ENCODE results near the gene BCL7A. TPM values are rescaled to one million over a fixed set of nuclear protein-coding genes. Genes with fewer than 3 reads are reported as not detected.
A peak's percentile ranks its signal among the peaks of the same experiment; 100 is the strongest.

Gene BCL7A
- total and polyA plus RNA-seq, 4 experiments from 2014 or later = 1.5 to 3.7 (median 2.8) TPM

DNA sequence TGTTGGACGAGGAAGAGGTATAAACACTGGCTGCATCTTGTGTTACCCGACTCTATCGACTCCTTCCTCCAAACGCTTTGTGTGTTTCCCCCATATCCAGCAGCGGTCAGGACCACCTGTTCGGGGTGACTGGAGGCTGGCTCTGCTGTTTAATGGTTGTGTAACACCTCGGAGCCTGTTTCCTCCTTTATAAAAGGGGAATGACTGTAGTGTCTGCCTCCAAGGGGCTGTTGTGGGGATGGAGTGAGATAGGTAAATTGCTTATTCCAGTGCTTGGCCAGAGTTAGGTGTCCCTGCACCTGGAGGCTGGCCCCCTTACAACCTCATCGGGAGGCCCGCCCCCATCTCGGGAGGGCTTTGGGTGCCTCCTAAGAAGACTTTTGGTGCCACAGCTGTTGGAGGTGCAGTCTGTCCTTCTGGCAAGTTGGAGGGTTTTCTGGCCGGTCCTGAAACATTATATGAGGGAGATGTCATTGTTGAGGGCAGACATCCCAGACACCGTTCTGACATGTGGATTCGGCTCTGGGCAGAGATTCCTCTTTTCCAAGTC lies 57.9 kb downstream of the BCL7A start:
- Mint-ChIP-seq H3K4me3 (peak overlapping the region; percentile 84 to 98 (median 95)), H3K36me3 (peaks cover 8 to 24% of the 10 kb centered on the region in 2 donors), H3K4me1 (peaks cover 33 to 56% (median 44%) of the 10 kb centered on the region in 4 donors), H3K27me3 (no peaks in the 10 kb centered on the region), H3K27ac (peak overlapping the region; percentile 77 to 99 (median 95)), H3K9me3 (no peaks in the 10 kb centered on the region)
- no peaks in the 10 kb centered on the region for H3K27me3 ChIP-seq (ENCODE audit: insufficient read depth, low read length)
- H3K9me3 ChIP-seq (ENCODE audit: control insufficient read depth in 1 of 2, low read length in 2 of 2) = no peaks in the 10 kb centered on the region
- peak in 2 of 5 donors; percentile 21 for DNase-seq
- ChIA-PET CTCF (ENCODE audit: partially characterized antibody) (interaction anchor here (1.3 to 4.2 kb wide), 6 partner anchors 10 to 43 kb away, joined by 3 to 45 read pairs (median 10); no protein-coding TSS in a partner anchor), POLR2A (ENCODE audit: partially characterized antibody) (interaction anchor here (1.6 to 5.7 kb wide), 5 partner anchors 10 to 44 kb away, joined by 5 to 53 read pairs (median 31); no protein-coding TSS in a partner anchor)
- no peaks in the 10 kb centered on the region for H3K36me3 ChIP-seq (ENCODE audit: insufficient read depth, low read length)
- intact Hi-C loops (cut with micrococcal nuclease) = loop anchor here (1.0 to 2.0 kb wide), 2 partner anchors 9 to 21 kb away; no protein-coding TSS in a partner anchor
- H3K4me3 ChIP-seq (ENCODE audit: low read length in 2 of 2) = peak overlapping the region; percentile 82 to 92
- peak overlapping the region; percentile 69 for H3K27ac ChIP-seq (ENCODE audit: low read depth, low read length)
- H3K4me1 ChIP-seq (ENCODE audit: insufficient read depth, low read length) = peaks cover 59% of the 10 kb centered on the region

DNA sequence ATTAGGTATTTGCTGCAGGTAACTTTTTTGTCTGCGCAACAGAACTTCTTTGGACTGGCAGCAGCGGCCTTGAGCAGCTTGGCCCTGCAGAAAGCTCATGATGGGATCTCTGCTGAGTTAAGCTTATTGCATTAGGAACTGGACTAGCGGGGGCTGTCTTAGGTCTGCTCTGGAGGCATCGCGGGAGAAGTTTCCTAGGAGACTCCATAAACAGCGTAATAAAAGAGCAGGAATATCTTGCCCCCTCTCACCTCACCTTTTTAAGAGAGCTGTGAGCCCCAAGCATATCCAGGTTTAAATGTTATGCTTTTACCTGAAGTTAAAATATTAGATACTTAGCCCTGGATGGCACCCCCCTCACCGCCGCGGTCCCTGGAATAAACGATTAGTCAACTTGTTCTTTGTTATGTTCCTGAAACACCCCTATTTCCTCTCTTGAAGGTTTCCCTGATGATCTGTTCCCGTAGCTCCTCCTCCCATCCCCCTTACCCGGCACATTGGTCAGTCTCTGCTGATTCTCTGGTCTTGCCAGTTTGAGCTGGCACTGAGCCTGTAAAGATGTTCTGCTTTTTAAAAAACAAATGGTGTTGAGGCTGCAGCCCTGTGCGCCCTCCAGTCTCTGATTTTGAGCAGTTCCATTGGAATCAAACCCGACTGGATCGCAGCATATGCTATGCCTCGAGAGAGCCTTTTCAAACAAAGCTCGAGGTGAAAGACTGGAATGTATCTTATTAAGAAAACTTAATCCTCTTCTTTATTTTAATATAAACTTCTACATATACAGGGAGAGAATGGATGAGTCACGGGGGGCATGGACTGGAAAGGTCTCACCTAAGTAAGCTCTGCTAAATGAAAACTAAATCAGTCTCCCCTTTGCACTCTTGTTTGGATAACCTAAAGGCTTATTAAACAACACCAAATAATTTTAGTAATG lies 58.7 kb downstream of the BCL7A start:
- CTCF ChIA-PET (ENCODE audit: partially characterized antibody) = interaction anchor here (0.6 to 4.2 kb wide), 10 partner anchors 10 to 1650 kb away, joined by 3 to 45 read pairs (median 4); no protein-coding TSS in a partner anchor
- H3K27ac Mint-ChIP-seq = peak overlapping the region; percentile 77 to 99 (median 95)
- intact Hi-C loops (cut with micrococcal nuclease) = loop anchor here (1.0 kb wide), 2 partner anchors 26 to 146 kb away; partner anchors contain the start of gene DIABLO
- H3K27me3 Mint-ChIP-seq = no peaks in the 10 kb centered on the region
- H3K4me1 ChIP-seq (ENCODE audit: insufficient read depth, low read length) = peaks cover 59% of the 10 kb centered on the region
- no peaks in the 10 kb centered on the region for H3K27me3 ChIP-seq (ENCODE audit: insufficient read depth, low read length)
- peak in 1 of 5 donors; percentile 49 for DNase-seq
- peak overlapping the region; percentile 84 to 98 (median 95) for H3K4me3 Mint-ChIP-seq
- peak overlapping the region; percentile 82 to 92 for H3K4me3 ChIP-seq (ENCODE audit: low read length in 2 of 2)
- peaks cover 34 to 62% (median 47%) of the 10 kb centered on the region in 4 donors for H3K4me1 Mint-ChIP-seq
- no peaks in the 10 kb centered on the region for H3K9me3 ChIP-seq (ENCODE audit: control insufficient read depth in 1 of 2, low read length in 2 of 2)
- H3K36me3 Mint-ChIP-seq = peaks cover 8 to 27% of the 10 kb centered on the region in 2 donors
- POLR2A ChIA-PET (ENCODE audit: partially characterized antibody) = interaction anchor here (0.6 to 5.7 kb wide), 11 partner anchors 9 to 164 kb away, joined by 3 to 53 read pairs (median 5); no protein-coding TSS in a partner anchor
- no peaks in the 10 kb centered on the region for H3K9me3 Mint-ChIP-seq
- H3K27ac ChIP-seq (ENCODE audit: low read depth, low read length) = peak overlapping the region; percentile 69
- H3K36me3 ChIP-seq (ENCODE audit: insufficient read depth, low read length) = peaks cover under 1% of the 10 kb centered on the region

- no peaks in the 10 kb centered on the region for H3K27me3 ChIP-seq (ENCODE audit: insufficient read depth, low read length)
- Mint-ChIP-seq H3K9me3 (no peaks in the 10 kb centered on the region), H3K27ac (peak overlapping the region; percentile 77 to 99 (median 90)), H3K27me3 (no peaks in the 10 kb centered on the region), H3K36me3 (peaks cover 8 to 34% of the 10 kb centered on the region in 2 donors), H3K4me3 (peak overlapping the region; percentile 84 to 98 (median 95)), H3K4me1 (peaks cover 38 to 70% (median 54%) of the 10 kb centered on the region in 4 donors)
- peak overlapping the region; percentile 69 for H3K27ac ChIP-seq (ENCODE audit: low read depth, low read length)
- no peaks in the 10 kb centered on the region for H3K9me3 ChIP-seq (ENCODE audit: control insufficient read depth in 1 of 2, low read length in 2 of 2)
- peaks cover 64% of the 10 kb centered on the region for H3K4me1 ChIP-seq (ENCODE audit: insufficient read depth, low read length)
- intact Hi-C loops (cut with micrococcal nuclease) = loop anchor here (1.0 kb wide), 2 partner anchors 27 to 145 kb away; partner anchors contain the start of gene DIABLO
- POLR2A ChIA-PET (ENCODE audit: partially characterized antibody) = interaction anchor here (0.6 to 5.7 kb wide), 15 partner anchors 9 to 290 kb away, joined by 3 to 53 read pairs (median 5); no protein-coding TSS in a partner anchor
- H3K4me3 ChIP-seq (ENCODE audit: low read length in 2 of 2) = peak overlapping the region; percentile 71 to 92
- H3K36me3 ChIP-seq (ENCODE audit: insufficient read depth, low read length) = peaks cover 5% of the 10 kb centered on the region
- CTCF ChIA-PET (ENCODE audit: partially characterized antibody) = interaction anchor here (0.6 to 4.2 kb wide), 13 partner anchors 9 to 1650 kb away, joined by 3 to 45 read pairs (median 3); partner anchors contain the start of gene CFAP251
- DNase-seq = no peak
Measured at GRCh38 chr12:122081083-122081696, 59.5 kb downstream of the BCL7A start.

DNA sequence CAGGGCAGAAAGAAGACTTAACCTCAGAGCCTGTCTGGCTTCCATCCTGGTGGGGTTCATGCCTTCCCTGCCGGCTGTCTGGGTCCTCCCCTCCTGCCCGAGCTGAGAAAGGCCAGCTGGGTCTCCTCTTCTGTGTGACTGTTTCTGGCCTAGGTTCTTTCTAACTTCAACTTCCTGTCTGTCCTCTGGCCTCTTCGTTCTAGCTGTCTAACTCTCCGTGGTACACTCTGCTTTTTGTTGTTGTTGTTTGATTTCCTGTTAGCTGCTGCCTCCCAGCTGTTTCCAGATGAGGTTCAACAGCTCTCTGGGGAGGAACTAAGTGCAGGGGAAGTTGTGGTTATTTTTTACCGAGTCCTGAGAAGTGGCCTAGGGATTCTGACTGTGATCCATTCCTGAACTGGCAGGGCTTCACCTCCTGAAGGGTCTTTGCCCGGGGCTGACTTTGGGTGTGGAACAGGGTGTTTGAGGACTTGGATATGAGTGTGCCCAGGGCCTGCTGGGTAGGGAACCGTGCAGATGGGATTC lies 60.1 kb downstream of the BCL7A start:
- H3K9me3 ChIP-seq (ENCODE audit: control insufficient read depth in 1 of 2, low read length in 2 of 2) = no peaks in the 10 kb centered on the region
- H3K4me3 ChIP-seq (ENCODE audit: low read length in 2 of 2) = peak overlapping the region; percentile 71 to 92
- peaks cover 69% of the 10 kb centered on the region for H3K4me1 ChIP-seq (ENCODE audit: insufficient read depth, low read length)
- no peaks in the 10 kb centered on the region for H3K27me3 ChIP-seq (ENCODE audit: insufficient read depth, low read length)
- ChIA-PET POLR2A (ENCODE audit: partially characterized antibody) (interaction anchor here (0.6 to 5.7 kb wide), 12 partner anchors 8 to 289 kb away, joined by 3 to 53 read pairs (median 4); no protein-coding TSS in a partner anchor), CTCF (ENCODE audit: partially characterized antibody) (interaction anchor here (0.6 to 4.2 kb wide), 10 partner anchors 8 to 274 kb away, joined by 3 to 45 read pairs (median 4); partner anchors contain the start of gene CFAP251)
- no peaks in the 10 kb centered on the region for H3K9me3 Mint-ChIP-seq
- H3K36me3 ChIP-seq (ENCODE audit: insufficient read depth, low read length) = peaks cover 5% of the 10 kb centered on the region
- peak overlapping the region; percentile 69 for H3K27ac ChIP-seq (ENCODE audit: low read depth, low read length)
- H3K4me3 Mint-ChIP-seq = peak overlapping the region; percentile 84 to 98 (median 95)
- DNase-seq = peak; percentile 46 to 77 (median 59)
- intact Hi-C loops (cut with micrococcal nuclease) = loop anchor here (1.0 kb wide), 2 partner anchors 27 to 145 kb away; partner anchors contain the start of gene DIABLO
- peak overlapping the region; percentile 77 to 99 (median 90) for H3K27ac Mint-ChIP-seq
- H3K36me3 Mint-ChIP-seq = peaks cover 8 to 36% of the 10 kb centered on the region in 2 donors
- no peaks in the 10 kb centered on the region for H3K27me3 Mint-ChIP-seq
- H3K4me1 Mint-ChIP-seq = peaks cover 41 to 74% (median 58%) of the 10 kb centered on the region in 4 donors

DNA sequence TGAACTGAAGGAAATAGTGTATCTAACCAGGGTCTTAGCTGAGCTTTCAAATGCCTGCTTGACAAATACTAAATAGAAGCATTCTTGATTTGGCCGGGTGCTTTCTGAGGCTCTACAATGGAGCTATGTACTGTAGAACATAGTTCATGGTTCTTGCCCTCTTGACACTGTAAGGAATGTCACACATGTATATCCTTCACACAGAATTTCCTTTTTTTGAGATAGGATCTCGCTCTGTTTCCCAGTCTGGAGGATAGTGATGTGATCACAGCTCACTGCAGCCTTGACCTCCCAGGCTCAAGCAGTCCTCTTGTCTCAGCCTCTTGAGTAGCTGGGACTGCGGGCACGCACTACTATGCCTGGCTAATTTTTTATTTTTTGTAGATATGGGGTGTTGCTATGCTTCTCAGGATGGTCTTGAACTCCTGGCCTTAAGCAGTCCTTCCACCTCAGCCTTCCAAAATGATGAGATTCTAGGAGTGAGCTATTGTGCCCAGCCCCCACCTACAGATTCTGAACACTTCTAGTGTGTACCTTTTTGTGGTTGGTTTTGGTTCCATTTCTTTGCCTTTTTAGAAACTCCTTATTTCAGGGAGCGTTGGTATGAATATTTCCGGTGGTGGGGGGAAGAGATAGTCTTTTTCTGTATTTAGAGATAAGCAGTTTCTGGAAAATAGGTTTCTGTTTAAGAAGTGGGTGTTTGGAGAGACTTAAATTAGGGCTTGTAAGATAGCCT lies 61.1 kb downstream of the BCL7A start:
- H3K4me3 ChIP-seq (ENCODE audit: low read length in 2 of 2) = peak overlapping the region in 1 of 2 donors; percentile 11
- no peaks in the 10 kb centered on the region for H3K27me3 ChIP-seq (ENCODE audit: insufficient read depth, low read length)
- H3K4me3 Mint-ChIP-seq = peak overlapping the region; percentile 38 to 98 (median 89)
- peak overlapping the region; percentile 77 to 99 (median 90) for H3K27ac Mint-ChIP-seq
- H3K36me3 ChIP-seq (ENCODE audit: insufficient read depth, low read length) = peaks cover 5% of the 10 kb centered on the region
- H3K9me3 Mint-ChIP-seq = no peaks in the 10 kb centered on the region
- intact Hi-C loops (cut with micrococcal nuclease) = no loop called here
- peaks cover 13 to 44% of the 10 kb centered on the region in 2 donors for H3K36me3 Mint-ChIP-seq
- DNase-seq = no peak
- H3K27ac ChIP-seq (ENCODE audit: low read depth, low read length) = peak overlapping the region; percentile 17
- H3K9me3 ChIP-seq (ENCODE audit: control insufficient read depth in 1 of 2, low read length in 2 of 2) = no peaks in the 10 kb centered on the region
- ChIA-PET CTCF (ENCODE audit: partially characterized antibody) (interaction anchor here (1.1 to 4.2 kb wide), 6 partner anchors 28 to 273 kb away, joined by 3 to 45 read pairs (median 3); partner anchors contain the start of gene CFAP251), POLR2A (ENCODE audit: partially characterized antibody) (interaction anchor here (1.4 to 5.7 kb wide), 7 partner anchors 7 to 41 kb away, joined by 3 to 53 read pairs (median 9); no protein-coding TSS in a partner anchor)
- H3K4me1 Mint-ChIP-seq = peaks cover 51 to 84% (median 67%) of the 10 kb centered on the region in 4 donors
- H3K27me3 Mint-ChIP-seq = no peaks in the 10 kb centered on the region
- H3K4me1 ChIP-seq (ENCODE audit: insufficient read depth, low read length) = peaks cover 62% of the 10 kb centered on the region

All from CD4-positive, alpha-beta memory T cell (primary cell).